Karpas-422 (cell line): ENCODE data around the gene BAD. TPM values are rescaled to one million over a fixed set of nuclear protein-coding genes. Genes with fewer than 3 reads are reported as not detected.
"Not testable (repeated sequence)": the region's sequence is repeated elsewhere in the genome, so short reads cannot be mapped to it uniquely, and the experiment has no call there.

Source experiments
- DNase-seq: peaks from one replicate; pipeline ENCODE4 v3.0.0-alpha.2; 2015
- H2AFZ ChIP-seq: fragments of 200-600 bp; sonication (generic); 2 replicates; pipeline ENCODE4 v1.6.1; 2014; ENCODE audit warnings: antibody characterized with exemption, low read length, mixed read lengths
- H3K27ac ChIP-seq: fragments of 200-600 bp; sonication (generic); 2 replicates; pipeline ENCODE4 v1.5.1; 2014; ENCODE audit warnings: mild to moderate bottlenecking, low read length, moderate library complexity
- H3K27me3 ChIP-seq: fragments of 200-600 bp; sonication (generic); 2 replicates; pipeline ENCODE4 v1.6.1; 2014; ENCODE audit warnings: low read length, mixed read lengths
- H3K36me3 ChIP-seq: fragments of 200-600 bp; sonication (generic); 2 replicates; pipeline ENCODE4 v1.6.1; 2014; ENCODE audit warnings: low read length, mixed read lengths; ENCODE audit not compliant: insufficient read depth
- H3K4me1 ChIP-seq: fragments of 200-600 bp; sonication (generic); 2 replicates; pipeline ENCODE4 v1.6.1; 2014; ENCODE audit warnings: mild to moderate bottlenecking, low read length, mixed read lengths
- H3K4me2 ChIP-seq: fragments of 200-600 bp; sonication (generic); 2 replicates; pipeline ENCODE4 v1.6.1; 2014; ENCODE audit warnings: low read length, low read depth, mild to moderate bottlenecking; ENCODE audit not compliant: poor library complexity, severe bottlenecking
- H3K4me3 ChIP-seq: fragments of 200-600 bp; sonication (generic); 2 replicates; pipeline ENCODE4 v1.5.1; 2014; ENCODE audit warnings: mild to moderate bottlenecking, antibody characterized with exemption, low read length, mixed read lengths
- H3K79me2 ChIP-seq: fragments of 200-600 bp; sonication (generic); 2 replicates; pipeline ENCODE4 v1.6.1; 2014; ENCODE audit warnings: mild to moderate bottlenecking, low read length, mixed read lengths
- H3K9ac ChIP-seq: fragments of 200-600 bp; sonication (generic); 2 replicates; pipeline ENCODE4 v1.6.0; 2014; ENCODE audit warnings: low read length
- H3K9me2 ChIP-seq: fragments of 200-600 bp; sonication (generic), shearing (Covaris generic); replicated peaks from 2 replicates; pipeline ENCODE4 v1.6.0; 2014; ENCODE audit warnings: mild to moderate bottlenecking, low read length, moderate library complexity; ENCODE audit not compliant: insufficient read depth
- H3K9me3 ChIP-seq: fragments of 300-700, 200-600 bp; sonication (generic); 2 replicates; pipeline ENCODE4 v1.6.1; 2014; ENCODE audit warnings: low read length, mixed read lengths
- H4K20me1 ChIP-seq: fragments of 200-600 bp; sonication (generic); 2 replicates; pipeline ENCODE4 v1.6.1; 2014; ENCODE audit warnings: mild to moderate bottlenecking, antibody characterized with exemption, low read length, low read depth; ENCODE audit not compliant: insufficient read depth
- total RNA-seq: library from RNA; depleted of rRNA; stranded (reverse); fragments of >200 nt; shearing (Covaris generic); gene quantifications from 2 replicates; pipeline ENCODE4 v1.2.3, GENCODE V29; 2014; ENCODE audit warnings: low replicate concordance

The BAD gene
- total RNA-seq, 1 experiment from 2014 or later: 45.3 TPM

DNA sequence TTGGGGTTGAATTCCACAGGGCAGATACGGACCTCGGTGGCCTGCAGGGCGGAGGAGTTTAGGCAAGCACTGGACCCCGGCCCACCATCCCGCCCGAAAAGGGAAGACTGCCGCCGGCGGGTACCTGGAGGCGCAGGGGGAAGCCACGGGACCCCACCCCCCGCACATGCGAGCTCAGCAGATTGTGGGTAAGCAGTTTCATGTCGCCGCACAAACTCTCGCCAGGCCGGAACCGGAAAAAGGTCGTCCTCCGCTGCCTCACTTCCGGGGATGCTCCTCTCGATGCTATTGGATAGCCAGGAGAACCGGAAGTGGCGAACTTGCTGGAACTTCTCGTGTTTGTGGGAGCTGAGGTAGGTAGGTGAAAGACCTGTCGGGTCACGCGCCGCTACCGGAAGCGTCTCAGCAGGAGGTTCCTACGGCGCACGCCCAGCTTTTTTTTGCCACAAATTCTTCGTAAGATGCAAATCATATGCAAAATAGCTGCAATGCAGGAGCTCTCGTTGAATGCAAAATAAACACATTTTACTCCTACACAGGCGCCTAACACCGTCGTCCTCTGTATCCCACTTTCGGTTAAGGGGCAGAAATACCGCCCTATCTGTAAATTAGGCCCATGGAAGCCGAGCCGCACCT lies 33.0 kb upstream of the BAD start, which contains the start of gene TRMT112:
Gene TRMT112 (minus strand): TSS at position 235 of the 636 bp plus-strand sequence. CDS start 33 bp downstream, at position 202.
- H3K4me2 ChIP-seq: peak within 1 kb of the TSS; percentile 96
- H3K9me3 ChIP-seq: no peaks in the 10 kb centered on the region
- H3K27ac ChIP-seq: peak within 1 kb of the TSS; percentile 81
- H4K20me1 ChIP-seq: 0 out of 2 replicates have a peak, but pooled peaks cover 5% of the 10 kb centered on the region
- H3K4me1 ChIP-seq: peaks cover 44% of the 10 kb centered on the region
- no peaks in the 10 kb centered on the region for H3K9me2 ChIP-seq
- no peaks in the 10 kb centered on the region for H3K27me3 ChIP-seq
- H3K4me3 ChIP-seq: peak within 1 kb of the TSS; percentile 93
- peaks cover 11% of the 10 kb centered on the region; the same call in 1 of the 2 replicates for H3K36me3 ChIP-seq
- H3K79me2 ChIP-seq: peaks cover 21% of the 10 kb centered on the region
- peak within 1 kb of the TSS; percentile 99 for H3K9ac ChIP-seq
- peak; percentile 99 for DNase-seq
- H2AFZ ChIP-seq: no peak within 1 kb of the TSS

GRCh38 chr11:64316672-64317324 lies 32.3 kb upstream of the BAD start:
- Histone ChIP-seq H3K4me2 (peak overlapping the region; percentile 96), H3K79me2 (peaks cover 21% of the 10 kb centered on the region), H3K36me3 (peaks cover 11% of the 10 kb centered on the region; the same call in 1 of the 2 replicates), H3K4me1 (peaks cover 44% of the 10 kb centered on the region), H3K27ac (peak overlapping the region; percentile 81), H3K9me3 (no peaks in the 10 kb centered on the region), H3K4me3 (peak overlapping the region; percentile 93), H2AFZ (no peak overlapping the region), H3K9me2 (no peaks in the 10 kb centered on the region), H3K27me3 (no peaks in the 10 kb centered on the region), H4K20me1 (0 out of 2 replicates have a peak, but pooled peaks cover 5% of the 10 kb centered on the region), H3K9ac (peak overlapping the region; percentile 94)
- peak; percentile 78 for DNase-seq

DNA sequence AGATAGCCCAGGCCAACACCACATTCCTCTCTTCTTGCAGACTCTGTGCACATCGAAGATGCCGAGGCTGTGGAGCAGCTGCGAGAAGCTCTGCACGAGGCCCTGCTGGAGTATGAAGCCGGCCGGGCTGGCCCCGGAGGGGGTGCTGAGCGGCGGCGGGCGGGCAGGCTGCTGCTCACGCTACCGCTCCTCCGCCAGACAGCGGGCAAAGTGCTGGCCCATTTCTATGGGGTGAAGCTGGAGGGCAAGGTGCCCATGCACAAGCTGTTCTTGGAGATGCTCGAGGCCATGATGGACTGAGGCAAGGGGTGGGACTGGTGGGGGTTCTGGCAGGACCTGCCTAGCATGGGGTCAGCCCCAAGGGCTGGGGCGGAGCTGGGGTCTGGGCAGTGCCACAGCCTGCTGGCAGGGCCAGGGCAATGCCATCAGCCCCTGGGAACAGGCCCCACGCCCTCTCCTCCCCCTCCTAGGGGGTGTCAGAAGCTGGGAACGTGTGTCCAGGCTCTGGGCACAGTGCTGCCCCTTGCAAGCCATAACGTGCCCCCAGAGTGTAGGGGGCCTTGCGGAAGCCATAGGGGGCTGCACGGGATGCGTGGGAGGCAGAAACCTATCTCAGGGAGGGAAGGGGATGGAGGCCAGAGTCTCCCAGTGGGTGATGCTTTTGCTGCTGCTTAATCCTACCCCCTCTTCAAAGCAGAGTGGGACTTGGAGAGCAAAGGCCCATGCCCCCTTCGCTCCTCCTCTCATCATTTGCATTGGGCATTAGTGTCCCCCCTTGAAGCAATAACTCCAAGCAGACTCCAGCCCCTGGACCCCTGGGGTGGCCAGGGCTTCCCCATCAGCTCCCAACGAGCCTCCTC lies 31.4 kb upstream of the BAD start:
- peak overlapping the region; percentile 96 for H3K4me2 ChIP-seq
- not testable (repeated sequence) for H3K9me2 ChIP-seq, DNase-seq, H3K27me3 ChIP-seq, H3K9me3 ChIP-seq, H4K20me1 ChIP-seq, H2AFZ ChIP-seq
- peak overlapping the region; percentile 94 for H3K9ac ChIP-seq
- H3K79me2 ChIP-seq: peaks cover 24% of the 10 kb centered on the region
- H3K4me1 ChIP-seq: peaks cover 44% of the 10 kb centered on the region
- peak overlapping the region; percentile 81 for H3K27ac ChIP-seq
- H3K4me3 ChIP-seq: peak overlapping the region; percentile 93
- H3K36me3 ChIP-seq: peaks cover 11% of the 10 kb centered on the region; the same call in 1 of the 2 replicates

DNA sequence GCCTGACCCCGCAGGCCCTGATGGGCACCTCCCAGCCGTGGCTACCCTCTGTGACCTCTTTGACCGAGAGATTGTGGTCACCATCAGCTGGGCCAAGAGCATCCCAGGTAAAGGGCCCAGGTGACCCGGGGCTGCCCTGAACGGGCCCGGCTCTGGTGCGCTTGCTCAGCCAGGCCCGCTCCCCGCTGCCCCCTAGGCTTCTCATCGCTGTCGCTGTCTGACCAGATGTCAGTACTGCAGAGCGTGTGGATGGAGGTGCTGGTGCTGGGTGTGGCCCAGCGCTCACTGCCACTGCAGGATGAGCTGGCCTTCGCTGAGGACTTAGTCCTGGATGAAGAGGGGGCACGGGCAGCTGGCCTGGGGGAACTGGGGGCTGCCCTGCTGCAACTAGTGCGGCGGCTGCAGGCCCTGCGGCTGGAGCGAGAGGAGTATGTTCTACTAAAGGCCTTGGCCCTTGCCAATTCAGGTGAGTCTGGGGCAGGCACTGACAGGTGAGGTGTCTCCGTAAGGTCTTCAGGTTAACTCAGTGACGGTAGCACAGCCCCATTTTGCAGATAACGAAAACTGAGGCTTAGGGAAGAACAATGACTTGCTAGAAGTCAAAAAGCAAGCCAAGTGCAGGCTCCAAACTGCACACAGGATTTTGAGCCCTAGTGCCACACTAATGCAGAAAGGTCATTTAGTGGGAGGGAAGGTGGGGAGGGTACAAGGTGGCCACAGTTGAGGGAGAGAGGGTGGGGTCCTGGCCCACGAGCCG lies 30.5 kb upstream of the BAD start:
- Histone ChIP-seq H3K9ac (peak overlapping the region; percentile 94), H3K9me2 (no peaks in the 10 kb centered on the region), H3K27me3 (no peaks in the 10 kb centered on the region), H3K4me1 (peaks cover 44% of the 10 kb centered on the region), H3K4me3 (peak overlapping the region; percentile 93; the same call in 1 of the 2 replicates), H3K36me3 (peaks cover 5% of the 10 kb centered on the region; the same call in 1 of the 2 replicates), H4K20me1 (0 out of 2 replicates have a peak, but pooled peaks cover 5% of the 10 kb centered on the region), H3K79me2 (peaks cover 25% of the 10 kb centered on the region), H3K9me3 (no peaks in the 10 kb centered on the region), H2AFZ (no peak overlapping the region), H3K27ac (no peak overlapping the region), H3K4me2 (peak overlapping the region; percentile 96)
- DNase-seq: no peak

- Histone ChIP-seq H3K9me3 (no peaks in the 10 kb centered on the region), H3K4me1 (peaks cover 40% of the 10 kb centered on the region), H2AFZ (no peak overlapping the region), H3K27me3 (no peaks in the 10 kb centered on the region), H3K4me3 (no peak overlapping the region), H3K27ac (no peak overlapping the region), H3K79me2 (peaks cover 24% of the 10 kb centered on the region), H3K9ac (no peak overlapping the region), H4K20me1 (0 out of 2 replicates have a peak, but pooled peaks cover 5% of the 10 kb centered on the region), H3K4me2 (no peak overlapping the region), H3K9me2 (no peaks in the 10 kb centered on the region), H3K36me3 (peaks cover 5% of the 10 kb centered on the region; the same call in 1 of the 2 replicates)
- DNase-seq: no peak
Measured at GRCh38 chr11:64314146-64314804, 29.8 kb upstream of the BAD start.

- H3K9me2 ChIP-seq: no peaks in the 10 kb centered on the region
- no peak overlapping the region for H3K27ac ChIP-seq
- H3K36me3 ChIP-seq: peaks cover 5% of the 10 kb centered on the region; the same call in 1 of the 2 replicates
- H3K4me3 ChIP-seq: no peak overlapping the region
- no peak overlapping the region for H2AFZ ChIP-seq
- H3K9me3 ChIP-seq: no peaks in the 10 kb centered on the region
- H3K4me2 ChIP-seq: no peak overlapping the region
- DNase-seq: no peak
- H3K9ac ChIP-seq: 0 out of 2 replicates have a peak overlapping the region, but pooled peaks have one; percentile 20
- H3K4me1 ChIP-seq: peaks cover 34% of the 10 kb centered on the region
- peaks cover 20% of the 10 kb centered on the region for H3K79me2 ChIP-seq
- no peaks in the 10 kb centered on the region for H3K27me3 ChIP-seq
- H4K20me1 ChIP-seq: 0 out of 2 replicates have a peak, but pooled peaks cover 5% of the 10 kb centered on the region
Measured at GRCh38 chr11:64313491-64314145, 29.2 kb upstream of the BAD start.

GRCh38 chr11:64312947-64313346 lies 28.5 kb upstream of the BAD start:
- H3K4me1 ChIP-seq: peaks cover 34% of the 10 kb centered on the region
- H3K27ac ChIP-seq: no peak overlapping the region
- H3K9ac ChIP-seq: 0 out of 2 replicates have a peak overlapping the region, but pooled peaks have one; percentile 20
- H3K79me2 ChIP-seq: peaks cover 18% of the 10 kb centered on the region
- no peaks in the 10 kb centered on the region for H3K9me3 ChIP-seq
- DNase-seq: no peak
- H3K36me3 ChIP-seq: peaks cover 6% of the 10 kb centered on the region; the same call in 1 of the 2 replicates
- no peak overlapping the region for H3K4me2 ChIP-seq
- no peaks in the 10 kb centered on the region for H3K27me3 ChIP-seq
- H3K4me3 ChIP-seq: no peak overlapping the region
- no peak overlapping the region for H2AFZ ChIP-seq
- H3K9me2 ChIP-seq: no peaks in the 10 kb centered on the region
- 0 out of 2 replicates have a peak, but pooled peaks cover 5% of the 10 kb centered on the region for H4K20me1 ChIP-seq
